Suppressor macrophage treated with lipopolysaccharide for 1 hour (primary cell): ENCODE data around the gene MAGEA6.

Experiments
- DNase-seq, 3 donors: peaks; one replicate each; pipeline ENCODE4 v3.0.0-alpha.2; 2020 to 2022

The MAGEA6 gene

DNA sequence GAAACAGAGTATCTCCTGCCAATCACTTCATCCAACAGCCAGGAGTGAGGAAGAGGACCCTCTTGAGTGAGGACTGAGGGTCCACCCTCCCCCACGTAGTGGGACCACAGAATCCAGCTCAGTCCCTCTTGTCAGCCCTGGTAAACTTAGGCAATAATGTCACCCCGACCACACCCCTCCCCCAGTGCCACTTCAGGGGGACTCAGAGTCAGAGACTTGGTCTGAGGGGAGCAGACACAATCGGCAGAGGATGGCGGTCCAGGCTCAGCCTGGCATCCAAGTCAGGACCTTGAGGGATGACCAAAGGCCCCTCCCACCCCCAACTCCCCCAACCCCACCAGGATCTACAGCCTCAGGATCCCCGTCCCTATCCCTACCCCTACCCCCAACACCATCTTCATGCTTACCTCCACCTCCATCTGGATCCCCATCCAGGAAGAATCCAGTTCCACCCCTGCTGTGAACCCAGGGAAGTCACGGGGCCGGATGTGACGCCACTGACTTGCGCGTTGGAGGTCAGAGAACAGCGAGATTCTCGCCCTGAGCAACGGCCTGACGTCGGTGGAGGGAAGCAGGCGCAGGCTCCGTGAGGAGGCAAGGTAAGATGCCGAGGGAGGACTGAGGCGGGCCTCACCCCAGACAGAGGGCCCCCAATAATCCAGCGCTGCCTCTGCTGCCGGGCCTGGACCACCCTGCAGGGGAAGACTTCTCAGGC lies 36.1 kb downstream of the MAGEA6 start, which contains the start of the genes CSAG1 and MAGEA12:
CSAG1 (minus strand) TSS at position 461 of the 715 bp plus-strand sequence. CDS start 1,261 bp downstream, outside the sequence.
MAGEA12 (plus strand) TSS at position 497 of the 715 bp plus-strand sequence. CDS start 2,405 bp downstream, outside the sequence.
- DNase-seq = no peak

DNA sequence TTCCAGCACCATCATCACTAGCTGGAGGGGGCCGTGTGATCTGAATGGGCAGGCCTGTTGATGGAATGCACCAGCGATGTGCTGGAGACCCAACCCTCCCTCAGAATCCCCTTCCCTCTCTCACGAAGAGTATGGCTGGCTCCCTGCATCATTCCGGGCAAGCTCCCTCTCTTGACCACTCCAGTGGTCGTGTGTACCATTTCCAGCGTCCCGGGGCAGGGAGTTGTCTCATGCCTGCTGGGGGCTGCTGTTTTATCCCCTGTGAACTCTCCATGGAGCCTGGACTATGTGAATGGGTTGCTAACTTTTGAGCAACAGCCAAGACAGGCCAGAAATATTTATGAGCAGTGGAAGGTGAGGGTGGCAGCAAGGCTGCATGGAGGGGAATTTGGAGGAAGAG lies 44.1 kb downstream of the MAGEA6 start:
- DNase-seq = no peak
